ENCODE measurements around the gene AWAT2. TPM values are rescaled to one million over a fixed set of nuclear protein-coding genes. Genes with fewer than 3 reads are reported as not detected.

The AWAT2 gene
- total RNA-seq, 1 experiment from 2014 or later = not detected

DNA sequence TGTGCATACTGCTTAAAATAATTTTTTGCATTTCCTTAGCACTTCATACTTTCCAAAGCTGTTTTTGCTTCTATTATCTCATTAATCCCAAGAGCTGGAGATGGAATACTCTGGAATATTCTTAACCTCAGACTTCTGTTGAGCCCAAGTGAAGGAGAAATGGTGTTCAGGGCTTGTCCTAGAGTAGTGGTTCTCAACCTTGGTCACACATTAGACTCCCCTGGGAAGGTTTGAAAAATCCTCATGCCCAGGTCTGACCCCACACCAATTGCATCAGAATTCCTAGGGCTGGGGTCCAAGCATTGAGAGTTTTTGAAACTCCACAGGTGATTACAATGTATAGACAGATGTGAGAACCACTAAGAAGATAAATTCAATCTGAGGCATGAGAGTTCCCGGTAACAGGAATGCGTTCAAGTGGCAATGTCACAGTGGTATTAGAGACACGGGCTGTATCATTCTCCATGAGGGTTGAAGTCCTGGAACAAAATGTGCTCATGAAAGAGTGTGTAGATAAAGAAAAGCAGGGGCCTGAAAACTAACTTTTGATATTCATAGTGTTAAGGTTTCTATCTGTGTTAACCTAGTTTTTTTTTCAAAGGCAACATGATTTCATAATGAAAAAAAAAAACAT lies 47.9 kb downstream of the AWAT2 start:
- Mint-ChIP-seq H3K9me3 (peaks cover 22% of the 10 kb centered on the region), H3K4me3 (no peak overlapping the region), H3K36me3 (peaks cover 17% of the 10 kb centered on the region), H3K27me3 (ENCODE audit: low read depth) (no peaks in the 10 kb centered on the region; the same call in 1 of the 2 replicates), H3K4me1 (no peaks in the 10 kb centered on the region), H3K27ac (no peak overlapping the region)
- ChIA-PET POLR2A (no interaction called here), CTCF (no interaction called here)
- no peak for DNase-seq (ENCODE audit: low spot score)
- TF ChIP-seq TEAD1 (CRISPR knock-in tag; IDR thresholded peaks at IDR 0.05) (no peak), MYBL2 (CRISPR knock-in tag; IDR thresholded peaks at IDR 0.05) (no peak), IRF2 (CRISPR knock-in tag; IDR thresholded peaks at IDR 0.05; ENCODE audit: borderline replicate concordance, low read depth) (no peak), NFYB (CRISPR knock-in tag; conservative IDR thresholded peaks at IDR 0.05; ENCODE audit: low read depth) (no peak), PRRX2 (CRISPR knock-in tag; IDR thresholded peaks at IDR 0.05) (no peak), ZNF219 (CRISPR knock-in tag; IDR thresholded peaks at IDR 0.05; ENCODE audit: borderline replicate concordance) (no peak), ZBTB21 (CRISPR knock-in tag; IDR thresholded peaks at IDR 0.05; ENCODE audit: borderline replicate concordance) (no peak)
- TF ChIP-seq, protein P1, sequence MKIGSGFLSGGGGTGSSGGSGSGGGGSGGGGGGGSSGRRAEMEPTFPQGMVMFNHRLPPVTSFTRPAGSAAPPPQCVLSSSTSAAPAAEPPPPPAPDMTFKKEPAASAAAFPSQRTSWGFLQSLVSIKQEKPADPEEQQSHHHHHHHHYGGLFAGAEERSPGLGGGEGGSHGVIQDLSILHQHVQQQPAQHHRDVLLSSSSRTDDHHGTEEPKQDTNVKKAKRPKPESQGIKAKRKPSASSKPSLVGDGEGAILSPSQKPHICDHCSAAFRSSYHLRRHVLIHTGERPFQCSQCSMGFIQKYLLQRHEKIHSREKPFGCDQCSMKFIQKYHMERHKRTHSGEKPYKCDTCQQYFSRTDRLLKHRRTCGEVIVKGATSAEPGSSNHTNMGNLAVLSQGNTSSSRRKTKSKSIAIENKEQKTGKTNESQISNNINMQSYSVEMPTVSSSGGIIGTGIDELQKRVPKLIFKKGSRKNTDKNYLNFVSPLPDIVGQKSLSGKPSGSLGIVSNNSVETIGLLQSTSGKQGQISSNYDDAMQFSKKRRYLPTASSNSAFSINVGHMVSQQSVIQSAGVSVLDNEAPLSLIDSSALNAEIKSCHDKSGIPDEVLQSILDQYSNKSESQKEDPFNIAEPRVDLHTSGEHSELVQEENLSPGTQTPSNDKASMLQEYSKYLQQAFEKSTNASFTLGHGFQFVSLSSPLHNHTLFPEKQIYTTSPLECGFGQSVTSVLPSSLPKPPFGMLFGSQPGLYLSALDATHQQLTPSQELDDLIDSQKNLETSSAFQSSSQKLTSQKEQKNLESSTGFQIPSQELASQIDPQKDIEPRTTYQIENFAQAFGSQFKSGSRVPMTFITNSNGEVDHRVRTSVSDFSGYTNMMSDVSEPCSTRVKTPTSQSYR (CRISPR knock-in tag; IDR thresholded peaks at IDR 0.05) = no peak
- TF ChIP-seq, protein P2, sequence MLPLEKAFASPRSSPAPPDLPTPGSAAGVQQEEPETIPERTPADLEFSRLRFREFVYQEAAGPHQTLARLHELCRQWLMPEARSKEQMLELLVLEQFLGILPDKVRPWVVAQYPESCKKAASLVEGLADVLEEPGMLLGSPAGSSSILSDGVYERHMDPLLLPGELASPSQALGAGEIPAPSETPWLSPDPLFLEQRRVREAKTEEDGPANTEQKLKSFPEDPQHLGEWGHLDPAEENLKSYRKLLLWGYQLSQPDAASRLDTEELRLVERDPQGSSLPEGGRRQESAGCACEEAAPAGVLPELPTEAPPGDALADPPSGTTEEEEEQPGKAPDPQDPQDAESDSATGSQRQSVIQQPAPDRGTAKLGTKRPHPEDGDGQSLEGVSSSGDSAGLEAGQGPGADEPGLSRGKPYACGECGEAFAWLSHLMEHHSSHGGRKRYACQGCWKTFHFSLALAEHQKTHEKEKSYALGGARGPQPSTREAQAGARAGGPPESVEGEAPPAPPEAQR (CRISPR knock-in tag; IDR thresholded peaks at IDR 0.05) = no peak
- TF ChIP-seq, protein P3, sequence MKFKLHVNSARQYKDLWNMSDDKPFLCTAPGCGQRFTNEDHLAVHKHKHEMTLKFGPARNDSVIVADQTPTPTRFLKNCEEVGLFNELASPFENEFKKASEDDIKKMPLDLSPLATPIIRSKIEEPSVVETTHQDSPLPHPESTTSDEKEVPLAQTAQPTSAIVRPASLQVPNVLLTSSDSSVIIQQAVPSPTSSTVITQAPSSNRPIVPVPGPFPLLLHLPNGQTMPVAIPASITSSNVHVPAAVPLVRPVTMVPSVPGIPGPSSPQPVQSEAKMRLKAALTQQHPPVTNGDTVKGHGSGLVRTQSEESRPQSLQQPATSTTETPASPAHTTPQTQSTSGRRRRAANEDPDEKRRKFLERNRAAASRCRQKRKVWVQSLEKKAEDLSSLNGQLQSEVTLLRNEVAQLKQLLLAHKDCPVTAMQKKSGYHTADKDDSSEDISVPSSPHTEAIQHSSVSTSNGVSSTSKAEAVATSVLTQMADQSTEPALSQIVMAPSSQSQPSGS (CRISPR knock-in tag; IDR thresholded peaks at IDR 0.05; ENCODE audit: borderline replicate concordance, low read depth) = no peak
- TF ChIP-seq, protein P4, sequence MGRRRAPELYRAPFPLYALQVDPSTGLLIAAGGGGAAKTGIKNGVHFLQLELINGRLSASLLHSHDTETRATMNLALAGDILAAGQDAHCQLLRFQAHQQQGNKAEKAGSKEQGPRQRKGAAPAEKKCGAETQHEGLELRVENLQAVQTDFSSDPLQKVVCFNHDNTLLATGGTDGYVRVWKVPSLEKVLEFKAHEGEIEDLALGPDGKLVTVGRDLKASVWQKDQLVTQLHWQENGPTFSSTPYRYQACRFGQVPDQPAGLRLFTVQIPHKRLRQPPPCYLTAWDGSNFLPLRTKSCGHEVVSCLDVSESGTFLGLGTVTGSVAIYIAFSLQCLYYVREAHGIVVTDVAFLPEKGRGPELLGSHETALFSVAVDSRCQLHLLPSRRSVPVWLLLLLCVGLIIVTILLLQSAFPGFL (CRISPR knock-in tag; IDR thresholded peaks at IDR 0.05; ENCODE audit: borderline replicate concordance) = no peak
- TF ChIP-seq, protein P5, sequence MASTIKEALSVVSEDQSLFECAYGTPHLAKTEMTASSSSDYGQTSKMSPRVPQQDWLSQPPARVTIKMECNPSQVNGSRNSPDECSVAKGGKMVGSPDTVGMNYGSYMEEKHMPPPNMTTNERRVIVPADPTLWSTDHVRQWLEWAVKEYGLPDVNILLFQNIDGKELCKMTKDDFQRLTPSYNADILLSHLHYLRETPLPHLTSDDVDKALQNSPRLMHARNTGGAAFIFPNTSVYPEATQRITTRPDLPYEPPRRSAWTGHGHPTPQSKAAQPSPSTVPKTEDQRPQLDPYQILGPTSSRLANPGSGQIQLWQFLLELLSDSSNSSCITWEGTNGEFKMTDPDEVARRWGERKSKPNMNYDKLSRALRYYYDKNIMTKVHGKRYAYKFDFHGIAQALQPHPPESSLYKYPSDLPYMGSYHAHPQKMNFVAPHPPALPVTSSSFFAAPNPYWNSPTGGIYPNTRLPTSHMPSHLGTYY (CRISPR knock-in tag; IDR thresholded peaks at IDR 0.05) = no peak
- ATAC-seq = no peak

DNA sequence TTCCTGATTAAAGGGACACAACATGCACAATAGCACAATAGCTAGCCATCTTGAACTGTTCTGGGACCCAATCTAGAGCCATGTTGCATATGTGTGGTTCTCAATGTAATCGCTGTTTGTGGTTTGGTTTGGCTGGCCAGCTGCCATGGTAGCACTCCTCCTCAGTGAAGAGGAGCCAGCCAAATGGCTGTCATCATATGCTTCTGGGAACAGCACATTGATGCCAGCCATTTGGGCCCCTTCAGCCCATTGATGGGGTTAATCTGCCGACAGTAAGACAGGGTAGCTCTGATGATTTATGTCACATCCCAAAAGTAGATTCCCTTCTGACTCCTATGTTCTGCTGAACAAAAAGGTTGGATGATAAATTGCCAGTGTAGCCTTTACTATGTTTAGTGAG lies 48.5 kb downstream of the AWAT2 start:
- POLR2A ChIA-PET = no interaction called here
- Mint-ChIP-seq H3K4me1 (no peaks in the 10 kb centered on the region), H3K9me3 (peaks cover 27% of the 10 kb centered on the region), H3K4me3 (no peak overlapping the region), H3K36me3 (peaks cover 22% of the 10 kb centered on the region), H3K27me3 (ENCODE audit: low read depth) (no peaks in the 10 kb centered on the region; the same call in 1 of the 2 replicates), H3K27ac (no peak overlapping the region)
- DNase-seq (ENCODE audit: low spot score) (no peak), ATAC-seq (no peak)
- CTCF ChIA-PET = no interaction called here
- TF ChIP-seq JUN (CRISPR knock-in tag; IDR thresholded peaks at IDR 0.05) (no peak), ZBTB21 (CRISPR knock-in tag; IDR thresholded peaks at IDR 0.05; ENCODE audit: borderline replicate concordance) (no peak), ZNF416 (CRISPR knock-in tag; IDR thresholded peaks at IDR 0.05) (no peak), ESRRA (CRISPR knock-in tag; IDR thresholded peaks at IDR 0.05; ENCODE audit: borderline replicate concordance) (no peak), NR1H2 (CRISPR knock-in tag; IDR thresholded peaks at IDR 0.05) (no peak)
- TF ChIP-seq, protein P3 (CRISPR knock-in tag; IDR thresholded peaks at IDR 0.05; ENCODE audit: borderline replicate concordance, low read depth) = no peak
- TF ChIP-seq, protein P6, sequence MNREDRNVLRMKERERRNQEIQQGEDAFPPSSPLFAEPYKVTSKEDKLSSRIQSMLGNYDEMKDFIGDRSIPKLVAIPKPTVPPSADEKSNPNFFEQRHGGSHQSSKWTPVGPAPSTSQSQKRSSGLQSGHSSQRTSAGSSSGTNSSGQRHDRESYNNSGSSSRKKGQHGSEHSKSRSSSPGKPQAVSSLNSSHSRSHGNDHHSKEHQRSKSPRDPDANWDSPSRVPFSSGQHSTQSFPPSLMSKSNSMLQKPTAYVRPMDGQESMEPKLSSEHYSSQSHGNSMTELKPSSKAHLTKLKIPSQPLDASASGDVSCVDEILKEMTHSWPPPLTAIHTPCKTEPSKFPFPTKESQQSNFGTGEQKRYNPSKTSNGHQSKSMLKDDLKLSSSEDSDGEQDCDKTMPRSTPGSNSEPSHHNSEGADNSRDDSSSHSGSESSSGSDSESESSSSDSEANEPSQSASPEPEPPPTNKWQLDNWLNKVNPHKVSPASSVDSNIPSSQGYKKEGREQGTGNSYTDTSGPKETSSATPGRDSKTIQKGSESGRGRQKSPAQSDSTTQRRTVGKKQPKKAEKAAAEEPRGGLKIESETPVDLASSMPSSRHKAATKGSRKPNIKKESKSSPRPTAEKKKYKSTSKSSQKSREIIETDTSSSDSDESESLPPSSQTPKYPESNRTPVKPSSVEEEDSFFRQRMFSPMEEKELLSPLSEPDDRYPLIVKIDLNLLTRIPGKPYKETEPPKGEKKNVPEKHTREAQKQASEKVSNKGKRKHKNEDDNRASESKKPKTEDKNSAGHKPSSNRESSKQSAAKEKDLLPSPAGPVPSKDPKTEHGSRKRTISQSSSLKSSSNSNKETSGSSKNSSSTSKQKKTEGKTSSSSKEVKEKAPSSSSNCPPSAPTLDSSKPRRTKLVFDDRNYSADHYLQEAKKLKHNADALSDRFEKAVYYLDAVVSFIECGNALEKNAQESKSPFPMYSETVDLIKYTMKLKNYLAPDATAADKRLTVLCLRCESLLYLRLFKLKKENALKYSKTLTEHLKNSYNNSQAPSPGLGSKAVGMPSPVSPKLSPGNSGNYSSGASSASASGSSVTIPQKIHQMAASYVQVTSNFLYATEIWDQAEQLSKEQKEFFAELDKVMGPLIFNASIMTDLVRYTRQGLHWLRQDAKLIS (CRISPR knock-in tag; IDR thresholded peaks at IDR 0.05; ENCODE audit: borderline replicate concordance) = no peak
- TF ChIP-seq, protein P7, sequence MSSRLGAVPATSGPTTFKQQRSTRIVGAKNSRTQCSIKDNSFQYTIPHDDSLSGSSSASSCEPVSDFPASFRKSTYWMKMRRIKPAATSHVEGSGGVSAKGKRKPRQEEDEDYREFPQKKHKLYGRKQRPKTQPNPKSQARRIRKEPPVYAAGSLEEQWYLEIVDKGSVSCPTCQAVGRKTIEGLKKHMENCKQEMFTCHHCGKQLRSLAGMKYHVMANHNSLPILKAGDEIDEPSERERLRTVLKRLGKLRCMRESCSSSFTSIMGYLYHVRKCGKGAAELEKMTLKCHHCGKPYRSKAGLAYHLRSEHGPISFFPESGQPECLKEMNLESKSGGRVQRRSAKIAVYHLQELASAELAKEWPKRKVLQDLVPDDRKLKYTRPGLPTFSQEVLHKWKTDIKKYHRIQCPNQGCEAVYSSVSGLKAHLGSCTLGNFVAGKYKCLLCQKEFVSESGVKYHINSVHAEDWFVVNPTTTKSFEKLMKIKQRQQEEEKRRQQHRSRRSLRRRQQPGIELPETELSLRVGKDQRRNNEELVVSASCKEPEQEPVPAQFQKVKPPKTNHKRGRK (CRISPR knock-in tag; IDR thresholded peaks at IDR 0.05; ENCODE audit: borderline replicate concordance) = no peak
